Loucy (cell line): ENCODE results near the gene PODXL2.

Source experiments
- H2AFZ ChIP-seq: fragments of 200-600 bp; sonication (generic); 2 replicates; pipeline ENCODE4 v1.6.0; 2016; ENCODE audit warnings: antibody characterized with exemption, mild to moderate bottlenecking, low read length, moderate library complexity
- H3F3A ChIP-seq: fragments of 200-600 bp; 2 replicates; pipeline ENCODE4 v1.6.0; 2016; ENCODE audit warnings: antibody characterized with exemption, low read depth, mild to moderate bottlenecking
- H3K27me3 ChIP-seq: fragments of 200-600 bp; sonication (generic); 2 replicates; pipeline ENCODE4 v1.6.1; 2014; ENCODE audit warnings: low read length, mild to moderate bottlenecking; ENCODE audit not compliant: insufficient read depth, poor library complexity, severe bottlenecking
- H3K36me3 ChIP-seq: fragments of 200-600 bp; sonication (generic); 2 replicates; pipeline ENCODE4 v1.6.1; 2016; ENCODE audit warnings: low read length; ENCODE audit not compliant: insufficient read depth
- H3K4me1 ChIP-seq: fragments of 200-600 bp; sonication (generic); 2 replicates; pipeline ENCODE4 v1.5.1; 2014; ENCODE audit warnings: low read length, mild to moderate bottlenecking; ENCODE audit not compliant: insufficient read depth, poor library complexity, severe bottlenecking
- H3K4me2 ChIP-seq: fragments of 200-600 bp; sonication (generic); 2 replicates; pipeline ENCODE4 v1.6.0; 2014; ENCODE audit warnings: antibody characterized with exemption, low read length, low read depth, mild to moderate bottlenecking; ENCODE audit not compliant: poor library complexity, severe bottlenecking
- H3K4me3 ChIP-seq: fragments of 200-600 bp; sonication (generic); 2 replicates; pipeline ENCODE4 v1.5.1; 2014; ENCODE audit warnings: low read length, mild to moderate bottlenecking, mixed read lengths; ENCODE audit not compliant: poor library complexity, severe bottlenecking
- H3K79me2 ChIP-seq: fragments of 200-600 bp; sonication (generic); 2 replicates; pipeline ENCODE4 v1.6.1; 2014; ENCODE audit warnings: low read length; ENCODE audit not compliant: insufficient read depth
- H3K9ac ChIP-seq: fragments of 200-600 bp; sonication (generic); 2 replicates; pipeline ENCODE4 v1.6.0; 2014; ENCODE audit warnings: mild to moderate bottlenecking, low read depth, low read length, moderate library complexity; ENCODE audit not compliant: poor library complexity, severe bottlenecking
- H3K9me2 ChIP-seq: fragments of 200-600 bp; sonication (generic); replicated peaks from 2 replicates; pipeline ENCODE4 v1.6.1; 2016; ENCODE audit warnings: low read depth, low read length, mixed read lengths
- H3K9me3 ChIP-seq: fragments of 200-600 bp; sonication (generic); 2 replicates; pipeline ENCODE4 v1.6.1; 2014; ENCODE audit warnings: mild to moderate bottlenecking, antibody characterized with exemption, low read length, low read depth; ENCODE audit not compliant: insufficient read depth
- H4K20me1 ChIP-seq: fragments of 200-600 bp; sonication (generic); 2 replicates; pipeline ENCODE4 v1.6.0; 2014; ENCODE audit warnings: antibody characterized with exemption, low read length, mild to moderate bottlenecking; ENCODE audit not compliant: insufficient read depth, poor library complexity, severe bottlenecking
- EZH2phosphoT487 ChIP-seq: fragments of 200-600 bp; IDR thresholded peaks from 2 replicates; pipeline ENCODE4 v1.6.1; 2018; ENCODE audit warnings: antibody characterized with exemption, mild to moderate bottlenecking, moderate library complexity, borderline replicate concordance
- TF ChIP-seq, protein P1 (sequence below): fragments of 200-600 bp; sonication (generic); conservative IDR thresholded peaks from 2 replicates; pipeline ENCODE4 v1.5.1; 2014; ENCODE audit warnings: mild to moderate bottlenecking, antibody characterized with exemption, low read length

The PODXL2 gene

DNA sequence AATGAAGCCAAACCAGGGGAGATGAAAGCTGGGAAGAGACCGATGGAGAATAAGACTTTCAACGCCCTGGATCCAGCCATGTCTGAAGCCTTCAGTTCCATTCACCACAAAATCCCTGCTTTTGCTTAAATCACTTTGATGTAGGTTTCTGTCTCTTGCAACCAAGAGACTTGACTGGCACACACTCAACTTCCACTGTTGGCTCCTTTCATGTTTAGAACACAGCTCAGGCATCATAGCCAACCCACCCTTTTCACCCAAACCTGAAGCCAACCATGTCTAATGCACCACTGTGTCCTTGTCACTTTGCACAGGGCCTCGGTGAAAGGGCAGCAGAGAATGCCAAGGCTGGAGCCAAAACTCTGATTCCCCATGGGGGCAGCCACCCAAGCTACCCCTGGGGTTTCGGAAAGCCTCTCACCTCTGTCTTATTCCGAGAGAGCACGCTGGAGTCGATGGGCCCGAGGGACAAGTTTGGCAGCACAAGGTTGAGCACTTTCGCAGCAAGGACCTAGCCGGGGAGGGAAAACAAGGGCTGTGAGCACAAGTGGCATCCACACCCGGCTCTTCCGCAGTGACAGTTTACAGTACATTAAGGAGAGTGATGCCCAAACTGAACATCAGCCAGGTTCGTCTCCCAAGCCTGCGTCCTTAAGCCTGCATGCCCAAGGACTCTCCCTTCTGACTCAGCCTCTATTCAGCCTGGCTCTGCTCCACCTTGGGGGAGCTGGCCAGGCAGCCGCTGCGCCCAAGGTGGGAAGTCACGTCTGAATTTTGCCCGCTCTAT lies 81.4 kb downstream of the PODXL2 start:
- Histone ChIP-seq H3K9me2 (no peaks in the 10 kb centered on the region), H3K9ac (no peak overlapping the region), H3K4me2 (no peak overlapping the region)

DNA sequence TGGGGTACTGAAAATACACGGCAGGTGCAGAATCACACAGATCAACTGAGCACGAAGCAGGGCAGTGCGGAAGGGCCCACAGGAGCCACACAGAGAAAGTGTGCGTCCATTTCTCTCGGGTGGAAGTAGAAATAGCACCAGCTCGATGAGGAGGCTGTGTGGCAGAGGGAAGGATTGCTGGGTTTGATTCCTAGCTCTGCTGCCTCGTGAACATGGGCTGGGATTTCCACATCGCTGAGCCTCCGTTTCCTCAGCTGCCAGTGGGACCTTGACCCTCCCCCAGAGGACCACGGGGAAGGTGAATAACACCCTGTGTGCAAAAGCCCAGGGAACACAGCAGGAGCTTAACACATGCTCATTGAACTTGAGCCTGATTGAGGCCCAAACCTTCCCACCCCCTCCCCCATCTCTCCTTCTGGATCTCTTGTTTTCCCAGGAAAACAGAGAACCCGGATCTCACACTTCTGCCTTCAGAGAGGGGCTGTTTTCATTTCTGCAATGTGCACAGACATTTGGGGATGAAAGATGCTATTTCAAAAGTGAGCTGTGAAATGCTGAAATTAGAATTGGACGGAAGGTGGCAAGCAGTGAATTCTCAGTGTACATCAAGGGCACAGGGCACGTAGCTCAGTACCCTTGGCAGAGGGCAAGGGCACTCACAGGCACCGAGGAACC lies 82.2 kb downstream of the PODXL2 start:
- H3K9me3 ChIP-seq: no peaks in the 10 kb centered on the region
- no peaks in the 10 kb centered on the region for H3K4me1 ChIP-seq
- no peak overlapping the region for H3K4me3 ChIP-seq
- H3K79me2 ChIP-seq: no peaks in the 10 kb centered on the region
- no peaks in the 10 kb centered on the region for H3K27me3 ChIP-seq
- no peak overlapping the region for H2AFZ ChIP-seq
- H3K9me2 ChIP-seq: no peaks in the 10 kb centered on the region
- no peak for TF ChIP-seq EZH2phosphoT487
- TF ChIP-seq, protein P1, sequence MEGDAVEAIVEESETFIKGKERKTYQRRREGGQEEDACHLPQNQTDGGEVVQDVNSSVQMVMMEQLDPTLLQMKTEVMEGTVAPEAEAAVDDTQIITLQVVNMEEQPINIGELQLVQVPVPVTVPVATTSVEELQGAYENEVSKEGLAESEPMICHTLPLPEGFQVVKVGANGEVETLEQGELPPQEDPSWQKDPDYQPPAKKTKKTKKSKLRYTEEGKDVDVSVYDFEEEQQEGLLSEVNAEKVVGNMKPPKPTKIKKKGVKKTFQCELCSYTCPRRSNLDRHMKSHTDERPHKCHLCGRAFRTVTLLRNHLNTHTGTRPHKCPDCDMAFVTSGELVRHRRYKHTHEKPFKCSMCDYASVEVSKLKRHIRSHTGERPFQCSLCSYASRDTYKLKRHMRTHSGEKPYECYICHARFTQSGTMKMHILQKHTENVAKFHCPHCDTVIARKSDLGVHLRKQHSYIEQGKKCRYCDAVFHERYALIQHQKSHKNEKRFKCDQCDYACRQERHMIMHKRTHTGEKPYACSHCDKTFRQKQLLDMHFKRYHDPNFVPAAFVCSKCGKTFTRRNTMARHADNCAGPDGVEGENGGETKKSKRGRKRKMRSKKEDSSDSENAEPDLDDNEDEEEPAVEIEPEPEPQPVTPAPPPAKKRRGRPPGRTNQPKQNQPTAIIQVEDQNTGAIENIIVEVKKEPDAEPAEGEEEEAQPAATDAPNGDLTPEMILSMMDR: no peak
- H3K4me2 ChIP-seq: no peak overlapping the region
- H3F3A ChIP-seq: no peaks in the 10 kb centered on the region
- H3K36me3 ChIP-seq: peaks cover 78% of the 10 kb centered on the region; the same call in 1 of the 2 replicates
- no peaks in the 10 kb centered on the region for H4K20me1 ChIP-seq
- H3K9ac ChIP-seq: no peak overlapping the region

More for the DNA sequence above, 81.4 kb downstream of the PODXL2 start:
- Histone ChIP-seq H3F3A (no peaks in the 10 kb centered on the region), H2AFZ (no peak overlapping the region), H3K4me3 (no peak overlapping the region), H3K4me1 (no peaks in the 10 kb centered on the region), H3K79me2 (no peaks in the 10 kb centered on the region), H4K20me1 (no peaks in the 10 kb centered on the region), H3K36me3 (peaks cover 79% of the 10 kb centered on the region; the same call in 1 of the 2 replicates), H3K27me3 (no peaks in the 10 kb centered on the region), H3K9me3 (no peaks in the 10 kb centered on the region)
- TF ChIP-seq EZH2phosphoT487: no peak
- TF ChIP-seq, protein P1: no peak

DNA sequence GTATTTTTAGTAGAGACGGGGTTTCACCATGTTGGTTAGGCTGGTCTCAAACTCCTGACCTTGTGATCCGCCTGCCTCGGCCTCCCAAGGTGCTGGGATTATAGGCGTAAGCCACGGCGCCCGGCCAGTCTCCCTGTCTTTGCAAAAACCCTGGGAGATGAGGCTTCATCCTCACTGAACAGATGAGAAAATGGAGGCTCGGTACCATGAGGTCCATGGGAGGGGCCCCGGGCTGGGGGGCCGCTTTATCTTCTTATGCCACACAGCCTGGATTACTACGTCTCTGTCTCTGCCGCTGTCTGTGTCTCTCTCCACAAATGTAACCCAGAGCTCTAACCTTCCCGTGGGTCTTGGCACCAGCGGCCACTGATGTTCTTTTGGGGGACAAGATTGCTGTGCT lies 82.9 kb downstream of the PODXL2 start:
- Histone ChIP-seq H3K36me3 (peaks cover 75% of the 10 kb centered on the region; the same call in 1 of the 2 replicates), H3K9me3 (no peaks in the 10 kb centered on the region), H3K79me2 (no peaks in the 10 kb centered on the region), H2AFZ (no peak overlapping the region), H3K9ac (no peak overlapping the region), H4K20me1 (no peaks in the 10 kb centered on the region), H3F3A (no peaks in the 10 kb centered on the region), H3K27me3 (no peaks in the 10 kb centered on the region), H3K9me2 (no peaks in the 10 kb centered on the region), H3K4me3 (no peak overlapping the region), H3K4me1 (no peaks in the 10 kb centered on the region), H3K4me2 (no peak overlapping the region)
- TF ChIP-seq, protein P1: no peak
- TF ChIP-seq EZH2phosphoT487: no peak
